Smooth muscle cell (in vitro differentiated cells): ENCODE measurements around the gene FAR2. TPM values are rescaled to one million over a fixed set of nuclear protein-coding genes. Genes with fewer than 3 reads are reported as not detected.

Source experiments
- DNase-seq: peaks from one replicate; lab custom pipeline; 2025; ENCODE audit not compliant: unreplicated experiment; lab: John Stamatoyannopoulos, UW
- H2AFZ ChIP-seq: fragments of 200-600 bp; sonication (generic); 2 replicates; pipeline ENCODE4 v1.6.0; 2016; ENCODE audit warnings: antibody characterized with exemption, low read depth, mild to moderate bottlenecking
- H3F3A ChIP-seq: fragments of 200-600 bp; sonication (generic); 2 replicates; pipeline ENCODE4 v1.6.0; 2017; ENCODE audit warnings: antibody characterized with exemption, low read depth
- H3K27ac ChIP-seq: fragments of 200-600 bp; sonication (generic); 2 replicates; pipeline ENCODE4 v1.5.1; 2016; ENCODE audit warnings: low read depth, mild to moderate bottlenecking
- H3K27me3 ChIP-seq: fragments of 200-600 bp; sonication (generic); 2 replicates; pipeline ENCODE4 v1.6.1; 2016; ENCODE audit warnings: low read depth, mild to moderate bottlenecking
- H3K36me3 ChIP-seq: fragments of 200-600 bp; sonication (generic); 2 replicates; pipeline ENCODE4 v1.5.1; 2016; ENCODE audit warnings: low read depth
- H3K4me1 ChIP-seq: fragments of 200-600 bp; sonication (generic); 2 replicates; pipeline ENCODE4 v1.5.1; 2016; ENCODE audit warnings: low read depth
- H3K4me2 ChIP-seq: fragments of 200-600 bp; sonication (generic); 2 replicates; pipeline ENCODE4 v1.6.0; 2016; ENCODE audit warnings: mild to moderate bottlenecking
- H3K4me3 ChIP-seq: fragments of 200-600 bp; sonication (generic); 2 replicates; pipeline ENCODE4 v1.5.1; 2016; ENCODE audit warnings: mild to moderate bottlenecking
- H3K79me2 ChIP-seq: fragments of 200-600 bp; sonication (generic); 2 replicates; pipeline ENCODE4 v1.6.0; 2016; ENCODE audit warnings: low read depth, mild to moderate bottlenecking
- H3K9ac ChIP-seq: fragments of 200-600 bp; sonication (generic); 2 replicates; pipeline ENCODE4 v1.6.0; 2016; ENCODE audit warnings: low read depth
- H3K9me3 ChIP-seq: fragments of 200-600 bp; sonication (generic); replicated peaks from 2 replicates; pipeline ENCODE4 v1.5.1; 2016; ENCODE audit warnings: low read depth
- H4K20me1 ChIP-seq: fragments of 200-600 bp; sonication (generic); 2 replicates; pipeline ENCODE4 v1.6.0; 2016; ENCODE audit warnings: low read depth
- CTCF ChIP-seq: fragments of 200-600 bp; sonication (generic); IDR thresholded peaks from 2 replicates; pipeline ENCODE4 v1.5.1; 2017; ENCODE audit warnings: borderline replicate concordance, mild to moderate bottlenecking, antibody characterized with exemption; ENCODE audit not compliant: insufficient read depth, poor library complexity, severe bottlenecking
- WGBS: methylation state at CpG from one replicate; pipeline ENCODE4 v1.1.7; 2016; ENCODE audit warnings: low lambda C conversion rate; 5-methylcytosine and 5-hydroxymethylcytosine counted together
- polyA plus RNA-seq: library from polyadenylated mRNA; unstranded; fragments of >200 nt; fragmentation: Nextera tagmentation; extraction: Ambion mirVana; gene quantifications from 2 replicates; pipeline ENCODE4 v1.2.1, GENCODE V29; 2016
- total RNA-seq: library from RNA; depleted of rRNA; stranded (reverse); fragments of >200 nt; gene quantifications from 2 replicates; pipeline ENCODE4 v1.2.3, GENCODE V29; 2014

FAR2 gene
- total and polyA plus RNA-seq, 2 experiments from 2014 or later, result 1.5 to 8.5 TPM

GRCh38 chr12:29264424-29264823 lies 115.3 kb downstream of the FAR2 start:
- H3K9ac ChIP-seq, result no peak overlapping the region
- no peak for TF ChIP-seq CTCF

GRCh38 chr12:29269706-29270408 lies 120.8 kb downstream of the FAR2 start:
- Histone ChIP-seq H2AFZ (no peak overlapping the region), H3K9ac (no peak overlapping the region), H3K27ac (peak overlapping the region; percentile 64), H3K4me1 (no peaks in the 10 kb centered on the region), H3K27me3 (no peaks in the 10 kb centered on the region), H3K79me2 (no peaks in the 10 kb centered on the region), H3K36me3 (no peaks in the 10 kb centered on the region), H3K4me2 (no peak overlapping the region), H3F3A (no peaks in the 10 kb centered on the region), H3K4me3 (no peak overlapping the region), H3K9me3 (no peaks in the 10 kb centered on the region), H4K20me1 (no peaks in the 10 kb centered on the region)
- no peak for DNase-seq
- 93% methylated on average over 5 of the region's 5 CpGs for WGBS
- no peak for TF ChIP-seq CTCF

More at GRCh38 chr12:29264424-29264823, 115.3 kb downstream of the FAR2 start:
- H3K79me2 ChIP-seq, result no peaks in the 10 kb centered on the region
- no peaks in the 10 kb centered on the region for H3K27me3 ChIP-seq
- no peaks in the 10 kb centered on the region for H3F3A ChIP-seq
- H3K27ac ChIP-seq, result no peak overlapping the region
- no peaks in the 10 kb centered on the region for H3K4me1 ChIP-seq
- H3K36me3 ChIP-seq, result no peaks in the 10 kb centered on the region
- H3K9me3 ChIP-seq, result no peaks in the 10 kb centered on the region
- H4K20me1 ChIP-seq, result no peaks in the 10 kb centered on the region
- no peak overlapping the region for H3K4me3 ChIP-seq
- no peak overlapping the region for H2AFZ ChIP-seq
- DNase-seq, result no peak
- no peak overlapping the region for H3K4me2 ChIP-seq

GRCh38 chr12:29270446-29270845 lies 121.4 kb downstream of the FAR2 start:
- 61% methylated on average over 5 of the region's 5 CpGs for WGBS

More at GRCh38 chr12:29270446-29270845, 121.4 kb downstream of the FAR2 start:
- Histone ChIP-seq H2AFZ (no peak overlapping the region), H3K4me1 (no peaks in the 10 kb centered on the region), H3K4me2 (no peak overlapping the region), H3K79me2 (no peaks in the 10 kb centered on the region), H3K27me3 (no peaks in the 10 kb centered on the region), H3F3A (no peaks in the 10 kb centered on the region), H4K20me1 (no peaks in the 10 kb centered on the region), H3K9ac (no peak overlapping the region), H3K36me3 (no peaks in the 10 kb centered on the region), H3K27ac (peak overlapping the region; percentile 64), H3K9me3 (no peaks in the 10 kb centered on the region), H3K4me3 (no peak overlapping the region)
- DNase-seq, result no peak
- no peak for TF ChIP-seq CTCF
